Endothelial cell of umbilical vein (primary cell): Measurements from ENCODE around the gene ERBB4. TPM values are rescaled to one million over a fixed set of nuclear protein-coding genes. Genes with fewer than 3 reads are reported as not detected.

Experiments
- BruUV-seq: library from RNA; stranded (reverse); fragments of 400-500 nt; replicated peaks from 2 replicates; lab custom pipeline; 2021; lab: Mats Ljungman, UMichigan
- CTCF ChIA-PET: fragments of 300-600, 350-600 bp; sonication (Branson Sonifier 250); formaldehyde crosslinking; loops from one replicate; lab custom pipeline; 2021; ENCODE audit warnings: antibody characterized with exemption, inconsistent platforms; lab: Charles Lee
- POLR2A ChIA-PET: fragments of 300-600, 350-600 bp; sonication (Branson Sonifier 250); formaldehyde crosslinking; loops from one replicate; lab custom pipeline; 2021; ENCODE audit warnings: antibody characterized with exemption, inconsistent platforms; lab: Charles Lee
- DNase-seq: peaks from one replicate; pipeline ENCODE4 v3.0.0-alpha.2; 2011; ENCODE audit warnings: low read depth, low spot score
- FAIRE-seq: peaks from 2 replicates; lab custom pipeline; 2011; peaks lifted over from hg19 to GRCh38; lab: Jason Lieb, UNC
- H2AFZ ChIP-seq: 2 replicates; pipeline ENCODE4 v1.6.0; 2012; ENCODE audit warnings: low read depth, low read length, control low read depth, inconsistent platforms
- H3K27ac ChIP-seq: 2 replicates; pipeline ENCODE4 v1.5.1; 2011; ENCODE audit warnings: low read depth, mild to moderate bottlenecking, control low read depth, low read length, moderate library complexity; ENCODE audit not compliant: insufficient read depth
- H3K27me3 ChIP-seq, 2 experiments: 2 replicates each; pipeline versions ENCODE4 v1.6.0 to v1.6.1; 2011; ENCODE audit warnings: low read length in 2 of 2, mixed read lengths in 1 of 2; ENCODE audit not compliant: control insufficient read depth in 2 of 2, insufficient read depth in 2 of 2
- H3K36me3 ChIP-seq, 2 experiments: 2 replicates in 1 of 2; 3 replicates in 1 of 2; pipeline ENCODE4 v1.5.1; 2011; ENCODE audit warnings: low read length in 2 of 2, mild to moderate bottlenecking in 1 of 2, moderate library complexity in 1 of 2; ENCODE audit not compliant: control insufficient read depth in 2 of 2, insufficient read depth in 2 of 2; ENCODE audit errors: extremely low read depth in 1 of 2
- H3K4me1 ChIP-seq: 3 replicates; pipeline ENCODE4 v1.5.1; 2011; ENCODE audit warnings: mild to moderate bottlenecking, low read length; ENCODE audit not compliant: control insufficient read depth, insufficient read depth; ENCODE audit errors: extremely low read depth
- H3K4me2 ChIP-seq: 2 replicates; pipeline ENCODE4 v1.6.1; 2011; ENCODE audit warnings: low read length, control low read depth, mixed read lengths; ENCODE audit not compliant: insufficient read depth
- H3K4me3 ChIP-seq, 3 experiments: fragments of 200-600 bp in 1 of 3; sonication (generic), shearing (Covaris generic) in 1 of 3; replicated peaks in 1 of 3; 2 replicates each; pipeline ENCODE4 v1.5.1; 2011 to 2016; ENCODE audit warnings: control low read depth in 3 of 3, low read length in 3 of 3, mild to moderate bottlenecking in 2 of 3, inconsistent platforms in 1 of 3, low read depth in 1 of 3, moderate library complexity in 1 of 3; ENCODE audit not compliant: insufficient read depth in 1 of 3
- H3K79me2 ChIP-seq: 2 replicates; pipeline ENCODE4 v1.6.0; 2012; ENCODE audit warnings: low read length, inconsistent platforms; ENCODE audit not compliant: control insufficient read depth, insufficient read depth
- H3K9ac ChIP-seq: replicated peaks from 2 replicates; pipeline ENCODE3; 2011; ENCODE audit warnings: low read length, control low read depth; ENCODE audit not compliant: insufficient read depth; ENCODE audit errors: extremely low read depth
- H3K9me1 ChIP-seq: replicated peaks from 3 replicates; pipeline ENCODE4 v1.6.0; 2011; ENCODE audit warnings: mild to moderate bottlenecking, low read length; ENCODE audit not compliant: control insufficient read depth, insufficient read depth; ENCODE audit errors: extremely low read depth
- H3K9me3 ChIP-seq: replicated peaks from 2 replicates; pipeline ENCODE4 v1.5.1; 2012; ENCODE audit warnings: low read length, inconsistent platforms; ENCODE audit not compliant: control insufficient read depth, insufficient read depth
- H4K20me1 ChIP-seq: replicated peaks from 2 replicates; pipeline ENCODE3; 2011; ENCODE audit warnings: mild to moderate bottlenecking, low read length; ENCODE audit not compliant: control insufficient read depth, insufficient read depth; ENCODE audit errors: extremely low read depth
- CTCF ChIP-seq, 2 donors: IDR thresholded peaks; 1 replicate in 1 of 2; 2 replicates in 1 of 2; pipeline ENCODE4 v1.5.1; 2011; ENCODE audit warnings: low read length in 2 of 2, mild to moderate bottlenecking in 2 of 2, moderate library complexity in 2 of 2, control low read depth in 1 of 2, inconsistent platforms in 1 of 2, low read depth in 1 of 2; ENCODE audit not compliant: insufficient read depth in 1 of 2; ENCODE audit errors: extremely low read depth in 1 of 2
- EZH2 ChIP-seq: IDR thresholded peaks from 2 replicates; pipeline ENCODE4 v1.6.1; 2012; ENCODE audit warnings: borderline replicate concordance, low read depth, mild to moderate bottlenecking, moderate library complexity, low read length, inconsistent platforms; ENCODE audit not compliant: severe bottlenecking
- FOS ChIP-seq: IDR thresholded peaks from 2 replicates; pipeline ENCODE4 v1.6.1; 2011; ENCODE audit warnings: mild to moderate bottlenecking, low read length, moderate library complexity, borderline replicate concordance; ENCODE audit not compliant: insufficient read depth
- GATA2 ChIP-seq: IDR thresholded peaks from 2 replicates; pipeline ENCODE4 v1.7.0; 2011; ENCODE audit warnings: low read depth, mild to moderate bottlenecking, moderate library complexity, mixed read lengths, low read length; ENCODE audit not compliant: insufficient read length, insufficient read depth
- JUN ChIP-seq: IDR thresholded peaks from 2 replicates; pipeline ENCODE4 v1.6.1; 2011; ENCODE audit warnings: borderline replicate concordance, low read depth; ENCODE audit not compliant: insufficient read length, insufficient read depth
- MYC ChIP-seq: IDR thresholded peaks from one replicate; pipeline ENCODE4 v1.6.1; 2011; ENCODE audit warnings: mild to moderate bottlenecking, low read depth, low read length
- POLR2A ChIP-seq: IDR thresholded peaks from 2 replicates; pipeline ENCODE4 v1.6.1; 2012; ENCODE audit warnings: low read depth, mild to moderate bottlenecking, control low read depth, low read length
- POLR2AphosphoS5 ChIP-seq: IDR thresholded peaks from 2 replicates; pipeline ENCODE4 v1.6.1; 2012; ENCODE audit warnings: low read depth, mild to moderate bottlenecking, control low read depth, low read length, moderate library complexity; ENCODE audit not compliant: insufficient read depth
- dilution Hi-C: fragments of 300-500 bp; cut with MboI; formaldehyde crosslinking; loops from one replicate; pipeline ENCODE4 v1.15.0; 2019; ENCODE audit warnings: low sequenced_read_pairs; ENCODE audit not compliant: extremely low pct_ligation_motif_present
- intact Hi-C: fragments of 100-400 bp; cut with micrococcal nuclease; formaldehyde crosslinking; loops from one replicate; pipeline ENCODE4 v1.10.0; 2022
- polyA plus RNA-seq, 4 experiments: library from polyadenylated mRNA; depleted of rRNA in 3 of 4; stranded (reverse) in 3 of 4; unstranded in 1 of 4; fragments of >200 nt; gene quantifications; 2 replicates each; pipeline versions ENCODE4 v1.2.1 to v1.2.3, GENCODE V29; 2011 to 2012; ENCODE audit warnings: missing spikeins in 1 of 4
- total RNA-seq: library from RNA; stranded (reverse); gene quantifications from 2 replicates; pipeline ENCODE4 v1.2.3, GENCODE V29; 2021
- TF ChIP-seq, protein P1 (sequence below): IDR thresholded peaks from 2 replicates; pipeline ENCODE4 v1.6.1; 2011; ENCODE audit not compliant: insufficient read depth, insufficient read length

The ERBB4 gene
- total and polyA plus RNA-seq, 2 donors (not counting 3 experiments of a cell fraction or from before 2014, with no cell fraction given) = 0.01 to 0.27 TPM

- no TSS peak for BruUV-seq
- Histone ChIP-seq H3K27me3 (no peaks in the 10 kb centered on the region), H3K4me3 (no peak overlapping the region), H2AFZ (no peak overlapping the region), H3K9ac (no peak overlapping the region), H3K27ac (no peak overlapping the region), H3K79me2 (no peaks in the 10 kb centered on the region), H3K9me3 (no peaks in the 10 kb centered on the region), H3K9me1 (no peaks in the 10 kb centered on the region), H3K4me1 (no peaks in the 10 kb centered on the region), H3K36me3 (no peaks in the 10 kb centered on the region), H4K20me1 (no peaks in the 10 kb centered on the region), H3K4me2 (no peak overlapping the region)
- intact Hi-C loops = no loop called here
- FAIRE-seq (no peak), DNase-seq (no peak)
- CTCF ChIA-PET = interaction anchor here (0.5 kb wide), 1 partner anchor 705 kb away, joined by 3 read pairs; no protein-coding TSS in a partner anchor
- POLR2A ChIA-PET = no interaction called here
- TF ChIP-seq POLR2AphosphoS5 = no peak
- no peak for TF ChIP-seq POLR2A
- TF ChIP-seq JUN = no peak
- no peak for TF ChIP-seq FOS
- TF ChIP-seq EZH2 = no peak
- no peak for TF ChIP-seq CTCF (IDR thresholded peaks at IDR 0.05; ENCODE audit: extremely low read depth in 1 of 2, insufficient read depth in 1 of 2, low read depth in 1 of 2, low read length in 2 of 2)
- TF ChIP-seq, protein P1, sequence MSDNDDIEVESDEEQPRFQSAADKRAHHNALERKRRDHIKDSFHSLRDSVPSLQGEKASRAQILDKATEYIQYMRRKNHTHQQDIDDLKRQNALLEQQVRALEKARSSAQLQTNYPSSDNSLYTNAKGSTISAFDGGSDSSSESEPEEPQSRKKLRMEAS = no peak
- no peak for TF ChIP-seq MYC
- no peak for TF ChIP-seq GATA2
- dilution Hi-C loops = no loop called here
These were observed 702.9 kb downstream of the ERBB4 start for GRCh38 chr2:211835695-211836094.
